Stimulated activated memory B cell treated with anti-CD40 and anti-IgM and Interleukin-4, amounts not matched to agents 10 μg/mL and 1 μg/mL and 100 μg/mL, for 72 hours (primary cell): ENCODE data around the gene KIF21A.

Experiments used
- ATAC-seq: fragments of 150-1000 bp; cut with Tn5 transposase; 2 replicates; pipeline ENCODE4 v1.10.0; 2021
- H3K27ac Mint-ChIP-seq: one replicate; pipeline ENCODE4 v1.8.0; 2022; ENCODE audit warnings: mild to moderate bottlenecking, mixed read lengths
- H3K27me3 Mint-ChIP-seq: one replicate; pipeline ENCODE4 v1.8.0; 2022; ENCODE audit warnings: mixed read lengths
- H3K36me3 Mint-ChIP-seq: one replicate; pipeline ENCODE4 v1.8.0; 2022; ENCODE audit warnings: mixed read lengths
- H3K4me1 Mint-ChIP-seq: one replicate; pipeline ENCODE4 v1.8.0; 2022; ENCODE audit warnings: mixed read lengths
- H3K4me3 Mint-ChIP-seq: one replicate; pipeline ENCODE4 v1.8.0; 2022; ENCODE audit warnings: mild to moderate bottlenecking, moderate library complexity, mixed read lengths
- H3K9me3 Mint-ChIP-seq: one replicate; pipeline ENCODE4 v1.8.0; 2022; ENCODE audit warnings: mixed read lengths

Gene KIF21A

DNA sequence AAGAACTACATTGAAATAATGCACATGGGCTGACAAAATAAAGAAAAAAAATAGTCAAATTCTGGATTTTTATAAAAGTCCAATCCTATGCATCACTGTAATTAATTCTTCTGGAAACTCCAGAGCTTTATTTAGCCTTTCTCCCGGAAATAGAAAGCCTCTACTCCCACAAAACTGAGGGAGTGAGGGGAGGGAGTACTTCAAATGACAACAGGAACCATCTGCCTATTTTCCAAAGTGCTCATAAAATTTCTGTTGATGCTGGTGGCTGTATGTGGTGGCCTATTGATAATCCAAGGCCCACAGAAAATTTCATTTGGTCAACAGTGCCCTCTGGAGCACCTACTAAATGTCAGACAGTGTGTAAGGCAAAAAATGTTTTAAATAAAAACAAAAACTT lies 64.6 kb downstream of the KIF21A start:
- Mint-ChIP-seq H3K4me1 (peaks cover 1% of the 10 kb centered on the region), H3K9me3 (no peaks in the 10 kb centered on the region), H3K36me3 (no peaks in the 10 kb centered on the region), H3K27ac (no peak overlapping the region), H3K4me3 (no peak overlapping the region), H3K27me3 (no peaks in the 10 kb centered on the region)
- no peak for ATAC-seq

DNA sequence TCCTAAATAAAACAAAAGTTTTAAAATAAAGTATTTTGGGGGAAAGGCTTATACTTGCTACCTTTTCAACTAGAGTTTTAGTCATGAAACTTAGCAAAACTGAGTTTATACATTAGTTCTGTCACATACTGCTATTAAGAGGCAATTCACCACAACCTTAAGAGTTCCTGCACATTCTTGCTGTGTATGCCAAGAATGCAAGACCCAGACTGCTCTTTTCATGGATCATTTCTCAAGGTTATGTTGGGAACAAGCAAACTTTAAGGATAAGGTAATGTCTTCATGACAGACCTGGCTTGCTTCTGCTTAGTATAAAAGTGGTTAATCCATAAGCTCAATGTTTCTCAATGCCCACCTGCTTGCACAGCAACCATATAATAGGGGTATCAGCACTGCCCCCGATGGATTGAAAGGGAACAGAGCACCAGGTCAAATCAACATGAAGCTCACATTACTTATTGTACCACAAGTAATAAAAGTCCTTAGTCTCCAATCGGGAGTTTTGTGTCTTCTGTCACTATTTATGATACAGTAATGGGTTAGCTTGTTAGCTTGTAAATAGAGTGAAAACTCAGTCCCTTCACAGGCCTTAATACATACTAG lies 67.6 kb downstream of the KIF21A start:
- Mint-ChIP-seq H3K4me1 (peaks cover 15% of the 10 kb centered on the region), H3K27ac (no peak overlapping the region), H3K9me3 (no peaks in the 10 kb centered on the region), H3K27me3 (no peaks in the 10 kb centered on the region), H3K36me3 (no peaks in the 10 kb centered on the region), H3K4me3 (no peak overlapping the region)
- no peak for ATAC-seq

DNA sequence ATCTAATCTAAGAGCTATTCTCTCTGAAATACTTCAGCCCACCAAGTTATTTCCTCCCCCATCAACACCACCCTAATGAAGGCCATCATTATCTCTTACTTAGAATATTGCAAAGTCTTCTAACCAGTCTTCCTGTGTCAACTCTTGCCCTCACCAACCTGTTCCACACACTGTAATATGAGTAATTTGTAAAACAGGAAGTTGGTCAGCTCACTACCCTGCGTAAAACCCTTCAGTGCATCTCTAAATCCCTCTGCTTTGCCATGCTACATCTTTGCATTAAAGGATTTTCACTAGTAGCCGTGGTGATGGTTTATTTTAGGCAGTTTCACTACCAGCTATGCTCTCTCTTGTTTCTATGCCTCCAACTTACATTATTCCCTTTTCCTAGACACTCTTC lies 70.0 kb downstream of the KIF21A start:
- H3K36me3 Mint-ChIP-seq, result no peaks in the 10 kb centered on the region
- no peaks in the 10 kb centered on the region for H3K27me3 Mint-ChIP-seq
- ATAC-seq, result peak; percentile 91
- peaks cover 15% of the 10 kb centered on the region for H3K4me1 Mint-ChIP-seq
- no peak overlapping the region for H3K4me3 Mint-ChIP-seq
- H3K9me3 Mint-ChIP-seq, result no peaks in the 10 kb centered on the region
- H3K27ac Mint-ChIP-seq, result no peak overlapping the region

DNA sequence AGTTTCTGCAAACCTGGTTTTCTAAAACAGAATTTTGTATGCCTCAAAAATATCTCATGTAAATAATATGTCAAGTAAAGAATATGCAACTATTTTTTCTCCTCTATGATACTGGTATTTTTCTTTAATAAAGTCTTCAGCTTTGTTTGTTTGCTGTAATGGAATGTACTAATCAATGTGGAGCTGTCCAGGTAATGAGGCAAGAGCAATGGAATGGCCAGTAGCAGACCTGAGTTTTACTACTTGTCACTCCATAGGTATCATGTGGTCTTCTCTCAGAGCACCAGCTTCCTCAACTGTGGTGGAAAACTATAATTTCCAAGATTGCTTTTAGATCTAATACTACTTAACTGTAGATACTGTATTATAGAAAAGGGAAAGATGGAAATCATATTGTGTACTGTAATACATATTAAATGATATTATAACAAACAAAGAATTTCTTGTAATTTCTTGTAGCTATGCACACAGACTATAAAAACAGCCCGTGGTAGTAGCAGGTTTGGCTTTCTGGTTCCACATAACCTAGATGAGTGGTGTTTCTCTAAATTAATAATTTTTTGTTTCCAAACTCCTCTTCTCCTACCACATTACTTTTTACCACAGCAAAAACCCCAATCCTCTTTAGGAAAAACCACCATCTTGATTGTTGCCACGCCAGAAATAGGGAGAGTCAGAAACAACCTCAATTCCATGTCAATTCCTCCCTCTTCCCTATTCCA lies 70.6 kb downstream of the KIF21A start:
- no peak overlapping the region for H3K4me3 Mint-ChIP-seq
- ATAC-seq, result peak; percentile 24
- H3K27me3 Mint-ChIP-seq, result no peaks in the 10 kb centered on the region
- H3K9me3 Mint-ChIP-seq, result no peaks in the 10 kb centered on the region
- peaks cover 15% of the 10 kb centered on the region for H3K4me1 Mint-ChIP-seq
- no peaks in the 10 kb centered on the region for H3K36me3 Mint-ChIP-seq
- H3K27ac Mint-ChIP-seq, result no peak overlapping the region

DNA sequence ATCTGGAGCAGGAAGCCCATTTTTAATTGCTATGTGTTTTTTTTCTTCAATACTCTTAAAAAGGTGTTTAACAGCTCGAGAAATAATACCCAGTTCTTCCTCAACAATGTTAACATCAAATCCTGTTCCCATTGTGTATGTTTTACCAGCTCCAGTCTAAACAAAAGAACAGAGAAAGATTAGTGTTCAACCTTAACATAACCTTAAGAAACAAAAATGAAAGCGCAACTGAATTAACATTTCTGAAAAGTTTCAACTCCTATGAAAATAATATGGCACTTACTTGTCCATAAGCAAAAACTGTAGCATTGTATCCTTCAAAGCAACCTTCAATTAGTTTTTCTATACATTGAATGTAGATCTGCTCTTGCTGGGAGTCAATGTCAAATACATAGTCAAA lies 73.2 kb downstream of the KIF21A start:
- no peaks in the 10 kb centered on the region for H3K9me3 Mint-ChIP-seq
- H3K4me3 Mint-ChIP-seq, result no peak overlapping the region
- ATAC-seq, result no peak
- peaks cover 15% of the 10 kb centered on the region for H3K4me1 Mint-ChIP-seq
- H3K27me3 Mint-ChIP-seq, result no peaks in the 10 kb centered on the region
- no peaks in the 10 kb centered on the region for H3K36me3 Mint-ChIP-seq
- no peak overlapping the region for H3K27ac Mint-ChIP-seq

DNA sequence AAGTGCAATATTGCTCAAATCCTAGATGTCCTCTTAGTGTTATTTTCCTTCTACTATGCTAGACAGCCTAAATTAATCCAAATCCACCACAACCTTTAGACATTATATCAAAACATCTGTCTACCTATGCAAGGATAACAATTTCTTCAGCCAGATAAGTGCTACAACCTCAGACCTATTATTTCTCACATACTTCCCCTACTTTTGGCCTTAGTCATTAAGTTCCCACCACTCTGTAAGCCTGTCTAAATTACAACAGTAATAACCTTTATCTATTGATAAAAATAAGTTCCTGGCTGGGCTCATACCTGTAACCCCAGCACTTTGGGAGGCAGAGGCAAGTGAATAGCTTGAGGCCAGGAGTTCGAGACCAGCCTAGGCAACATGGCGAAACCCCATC lies 74.0 kb downstream of the KIF21A start:
- H3K27ac Mint-ChIP-seq, result no peak overlapping the region

DNA sequence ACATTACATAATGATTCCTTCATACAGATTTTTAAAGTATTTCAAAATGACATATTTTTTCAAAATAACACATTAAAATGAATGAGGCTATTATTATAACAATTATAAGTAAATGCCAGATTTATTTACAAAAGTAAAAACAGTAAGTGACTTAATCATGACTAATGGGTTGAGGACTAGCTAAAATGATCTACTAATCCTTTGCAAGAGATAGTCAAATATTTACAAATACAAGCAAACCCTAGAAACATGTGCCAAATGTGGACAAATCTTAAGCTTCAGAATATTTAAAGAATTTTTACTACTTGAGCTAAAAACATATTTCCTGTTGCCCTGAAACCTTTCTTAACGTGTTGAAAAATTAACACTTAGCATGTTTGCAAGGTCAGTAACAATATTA lies 74.8 kb downstream of the KIF21A start:
- Mint-ChIP-seq H3K4me1 (peaks cover 11% of the 10 kb centered on the region), H3K4me3 (no peak overlapping the region), H3K36me3 (no peaks in the 10 kb centered on the region), H3K9me3 (no peaks in the 10 kb centered on the region), H3K27ac (no peak overlapping the region), H3K27me3 (no peaks in the 10 kb centered on the region)
- no peak for ATAC-seq

More for the DNA sequence above, 74.0 kb downstream of the KIF21A start:
- H3K9me3 Mint-ChIP-seq, result no peaks in the 10 kb centered on the region
- no peak for ATAC-seq
- no peaks in the 10 kb centered on the region for H3K36me3 Mint-ChIP-seq
- no peaks in the 10 kb centered on the region for H3K27me3 Mint-ChIP-seq
- H3K4me3 Mint-ChIP-seq, result no peak overlapping the region
- peaks cover 15% of the 10 kb centered on the region for H3K4me1 Mint-ChIP-seq

DNA sequence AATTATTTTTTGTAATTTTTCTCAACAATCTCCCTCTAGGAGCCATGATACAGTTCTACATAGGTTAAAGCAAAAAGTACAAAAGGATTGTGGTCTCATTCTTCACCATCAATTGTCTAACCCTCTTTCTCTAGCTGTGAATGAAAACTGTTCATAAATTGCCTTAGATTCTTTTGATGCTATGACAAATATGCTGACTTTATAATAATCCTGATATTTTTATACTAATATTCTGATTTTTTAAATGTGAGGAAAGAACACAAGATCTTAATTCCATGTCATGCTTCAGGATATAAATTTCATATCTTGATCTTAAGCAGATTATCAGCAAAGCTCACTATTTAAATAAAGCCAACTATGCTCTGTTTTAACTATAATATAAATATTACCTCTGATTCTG lies 75.4 kb downstream of the KIF21A start:
- Mint-ChIP-seq H3K4me1 (peaks cover 5% of the 10 kb centered on the region), H3K27ac (no peak overlapping the region), H3K4me3 (no peak overlapping the region), H3K36me3 (no peaks in the 10 kb centered on the region), H3K27me3 (no peaks in the 10 kb centered on the region), H3K9me3 (no peaks in the 10 kb centered on the region)
- no peak for ATAC-seq

DNA sequence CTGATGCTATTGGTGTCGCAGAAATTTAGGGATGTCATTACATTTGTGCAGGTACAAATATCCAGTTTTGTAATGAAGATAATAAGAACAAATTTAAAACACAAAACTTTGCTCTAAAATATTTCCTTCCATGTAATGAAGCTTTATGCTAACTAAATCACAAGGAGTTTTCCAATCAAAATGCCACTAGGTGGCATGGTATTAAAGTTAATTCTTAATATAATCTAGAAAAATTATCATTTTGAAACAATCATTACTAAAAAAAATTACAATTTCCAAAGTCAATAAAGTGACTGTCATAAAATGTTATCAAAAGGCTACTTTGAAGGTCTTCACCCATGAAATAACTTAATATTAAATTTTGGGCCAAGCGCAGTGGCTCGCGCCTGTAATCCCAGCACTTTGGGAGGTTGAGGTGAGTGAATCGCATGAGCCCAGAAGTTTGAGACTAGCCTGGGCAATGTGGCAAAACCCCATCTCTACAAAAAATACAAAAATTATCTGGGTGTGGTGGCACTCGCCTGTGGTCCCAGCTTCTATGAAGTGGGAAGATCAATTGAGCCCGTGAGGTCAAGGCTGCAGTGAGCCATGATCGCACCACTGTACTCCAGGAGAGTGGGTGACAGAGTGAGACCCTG lies 77.4 kb downstream of the KIF21A start:
- H3K36me3 Mint-ChIP-seq, result no peaks in the 10 kb centered on the region
- no peak for ATAC-seq
- H3K9me3 Mint-ChIP-seq, result no peaks in the 10 kb centered on the region
- H3K27ac Mint-ChIP-seq, result no peak overlapping the region
- H3K4me1 Mint-ChIP-seq, result no peaks in the 10 kb centered on the region
- H3K27me3 Mint-ChIP-seq, result no peaks in the 10 kb centered on the region
- no peak overlapping the region for H3K4me3 Mint-ChIP-seq

DNA sequence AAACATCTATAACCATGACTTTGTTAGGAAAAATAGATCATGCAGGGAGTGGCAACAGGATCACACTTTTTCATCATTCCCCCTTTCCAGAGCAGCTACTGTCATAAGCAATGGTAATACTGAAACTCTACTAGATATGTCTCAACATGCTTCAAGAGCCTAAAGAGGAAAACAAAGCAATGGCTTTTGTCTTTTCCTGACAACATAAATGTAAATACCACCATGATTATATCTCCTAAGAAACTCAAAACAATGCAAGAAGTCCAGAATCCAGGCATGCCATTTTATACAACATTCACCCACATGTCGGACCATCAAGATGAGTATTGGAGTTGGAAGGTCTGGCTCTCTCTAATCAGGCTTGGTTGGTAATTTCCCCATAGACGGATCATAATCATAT lies 78.7 kb downstream of the KIF21A start:
- ATAC-seq, result no peak
- H3K4me3 Mint-ChIP-seq, result no peak overlapping the region
- H3K27ac Mint-ChIP-seq, result no peak overlapping the region
- H3K36me3 Mint-ChIP-seq, result no peaks in the 10 kb centered on the region
- H3K27me3 Mint-ChIP-seq, result no peaks in the 10 kb centered on the region
- H3K4me1 Mint-ChIP-seq, result no peaks in the 10 kb centered on the region
- H3K9me3 Mint-ChIP-seq, result no peaks in the 10 kb centered on the region

DNA sequence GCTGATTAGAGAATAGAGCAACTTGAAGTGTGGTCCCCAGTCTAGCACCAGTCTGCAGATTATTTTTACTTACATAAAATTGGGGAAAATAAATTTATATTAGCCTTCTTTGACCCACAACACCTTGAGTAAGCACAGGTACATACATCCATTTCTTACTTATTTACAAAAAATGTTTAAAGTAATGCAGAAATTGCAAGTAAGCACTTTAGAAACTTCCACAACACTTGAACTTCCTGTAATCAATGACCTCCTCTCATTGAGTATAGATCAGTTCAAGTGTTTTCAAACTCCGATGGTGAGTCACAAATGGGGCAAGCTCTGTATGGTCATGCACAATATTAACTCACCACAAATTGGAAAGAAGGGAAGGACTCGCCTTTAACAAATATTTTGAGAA lies 83.3 kb downstream of the KIF21A start:
- ATAC-seq, result no peak
- Mint-ChIP-seq H3K4me3 (no peak overlapping the region), H3K27ac (no peak overlapping the region), H3K36me3 (peaks cover 7% of the 10 kb centered on the region), H3K9me3 (no peaks in the 10 kb centered on the region), H3K27me3 (no peaks in the 10 kb centered on the region), H3K4me1 (no peaks in the 10 kb centered on the region)

DNA sequence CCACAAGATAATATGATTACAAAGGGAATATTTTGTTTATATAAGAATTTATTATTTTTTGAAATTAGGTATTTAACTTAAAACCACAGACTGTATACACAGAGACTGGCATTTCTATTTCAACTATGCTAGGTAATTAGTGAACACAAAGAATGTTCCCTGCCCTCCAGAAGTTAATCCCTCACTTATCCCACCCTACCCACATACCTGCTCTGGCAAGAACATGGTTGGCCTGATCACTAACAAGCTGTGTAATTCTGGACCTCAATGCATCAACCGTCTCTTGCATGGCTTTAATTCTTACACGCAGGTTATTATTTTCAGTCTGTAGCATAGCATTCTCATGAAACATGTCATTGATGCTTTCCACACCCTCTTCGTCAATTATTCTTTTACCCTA lies 85.9 kb downstream of the KIF21A start:
- no peaks in the 10 kb centered on the region for H3K9me3 Mint-ChIP-seq
- no peaks in the 10 kb centered on the region for H3K27me3 Mint-ChIP-seq
- no peak overlapping the region for H3K27ac Mint-ChIP-seq
- no peak for ATAC-seq
- H3K4me3 Mint-ChIP-seq, result no peak overlapping the region
- no peaks in the 10 kb centered on the region for H3K4me1 Mint-ChIP-seq
- peaks cover 7% of the 10 kb centered on the region for H3K36me3 Mint-ChIP-seq

DNA sequence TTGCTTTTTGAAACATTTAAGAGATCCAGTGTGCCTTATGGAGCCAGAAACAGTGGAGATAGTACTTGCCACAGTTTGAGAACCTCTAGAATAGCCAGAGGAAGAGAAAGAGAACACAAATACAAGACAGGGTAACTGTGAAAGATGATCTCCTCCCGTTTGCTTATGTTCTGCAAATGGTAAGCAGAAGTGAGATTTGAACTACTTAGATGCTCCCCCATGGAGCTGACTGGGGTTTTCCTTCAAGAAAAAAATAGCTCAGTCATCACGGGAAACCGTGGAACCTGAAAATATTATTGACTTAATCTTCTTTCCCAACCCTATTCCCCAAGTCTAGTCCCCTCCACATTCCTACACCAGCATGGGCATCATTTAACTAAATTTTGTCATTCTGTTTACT lies 87.1 kb downstream of the KIF21A start:
- H3K27me3 Mint-ChIP-seq, result no peaks in the 10 kb centered on the region
- H3K4me3 Mint-ChIP-seq, result no peak overlapping the region
- H3K9me3 Mint-ChIP-seq, result no peaks in the 10 kb centered on the region
- H3K27ac Mint-ChIP-seq, result no peak overlapping the region
- H3K4me1 Mint-ChIP-seq, result no peaks in the 10 kb centered on the region
- H3K36me3 Mint-ChIP-seq, result peaks cover 7% of the 10 kb centered on the region
- ATAC-seq, result no peak

DNA sequence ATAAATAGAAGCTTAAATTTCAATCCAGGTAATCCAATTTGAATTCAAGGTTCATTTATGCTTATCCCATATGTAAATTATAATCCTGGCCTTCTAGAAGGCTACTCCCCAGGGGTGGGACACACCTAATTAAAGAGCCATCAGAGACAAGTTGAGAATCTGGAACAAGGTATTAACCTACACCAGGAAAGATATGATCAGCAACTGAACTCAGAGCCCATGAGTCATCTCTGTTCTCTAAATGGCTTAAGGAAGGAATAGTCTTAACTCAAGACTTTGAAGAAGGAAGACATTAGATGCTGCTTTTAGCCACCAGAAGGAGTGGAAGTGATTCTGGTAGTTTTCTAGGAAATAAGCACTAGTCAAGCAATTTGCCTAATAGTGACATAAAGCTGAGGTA lies 88.0 kb downstream of the KIF21A start:
- H3K27ac Mint-ChIP-seq, result no peak overlapping the region
- H3K4me3 Mint-ChIP-seq, result no peak overlapping the region
- no peaks in the 10 kb centered on the region for H3K27me3 Mint-ChIP-seq
- ATAC-seq, result no peak
- H3K36me3 Mint-ChIP-seq, result peaks cover 7% of the 10 kb centered on the region
- H3K4me1 Mint-ChIP-seq, result no peaks in the 10 kb centered on the region
- H3K9me3 Mint-ChIP-seq, result no peaks in the 10 kb centered on the region

DNA sequence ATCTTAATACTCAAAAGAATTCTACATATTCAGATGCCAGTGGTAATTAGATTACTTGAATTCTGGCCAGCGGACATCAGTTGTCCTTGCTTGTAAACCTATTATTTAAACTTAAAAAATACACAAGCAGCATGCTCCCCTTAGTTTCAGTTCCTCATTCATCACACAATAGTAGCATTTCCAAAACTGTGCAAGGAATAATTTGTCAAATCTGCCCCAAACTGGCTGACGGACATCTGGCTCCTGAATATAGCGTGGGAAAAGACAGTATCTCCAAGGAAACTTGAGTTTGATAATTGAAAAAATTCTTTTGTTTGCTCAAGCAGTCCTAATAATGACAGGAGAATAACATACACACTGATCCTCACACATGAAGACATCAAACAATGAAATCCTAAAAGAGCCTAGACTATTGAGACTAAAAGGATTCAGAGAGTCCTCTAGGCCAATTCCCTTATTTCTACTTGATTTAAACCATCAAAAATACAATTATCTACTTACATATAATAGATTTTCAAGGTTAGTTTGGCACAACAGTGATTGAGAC lies 90.4 kb downstream of the KIF21A start:
- no peak for ATAC-seq
- H3K4me1 Mint-ChIP-seq, result no peaks in the 10 kb centered on the region
- no peaks in the 10 kb centered on the region for H3K9me3 Mint-ChIP-seq
- H3K36me3 Mint-ChIP-seq, result peaks cover 7% of the 10 kb centered on the region
- H3K27ac Mint-ChIP-seq, result no peak overlapping the region
- H3K27me3 Mint-ChIP-seq, result no peaks in the 10 kb centered on the region
- no peak overlapping the region for H3K4me3 Mint-ChIP-seq

DNA sequence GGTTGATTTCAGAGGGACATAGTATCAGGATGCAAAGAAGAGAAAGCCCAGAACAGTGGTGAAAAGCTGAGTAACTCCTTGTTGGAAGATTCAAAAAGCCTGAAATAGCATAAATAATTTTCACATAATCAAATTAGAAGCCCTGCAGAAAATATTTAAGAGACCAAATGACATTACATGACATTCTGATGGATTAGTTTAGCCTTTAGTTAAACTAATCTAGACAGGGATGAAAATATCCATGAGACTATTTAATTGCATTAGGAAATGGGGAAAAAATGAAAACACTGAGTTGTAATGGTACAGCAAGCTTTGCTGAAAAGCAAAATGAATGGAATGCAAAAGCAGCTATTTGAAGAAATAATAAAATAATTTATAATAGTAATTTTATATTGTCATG lies 91.8 kb downstream of the KIF21A start:
- H3K36me3 Mint-ChIP-seq, result peaks cover 2% of the 10 kb centered on the region
- H3K9me3 Mint-ChIP-seq, result no peaks in the 10 kb centered on the region
- H3K27me3 Mint-ChIP-seq, result no peaks in the 10 kb centered on the region
- no peak overlapping the region for H3K4me3 Mint-ChIP-seq
- no peaks in the 10 kb centered on the region for H3K4me1 Mint-ChIP-seq
- H3K27ac Mint-ChIP-seq, result no peak overlapping the region
- no peak for ATAC-seq
